GM21515 (cell line): ENCODE results near the gene HMGN3.
"Not testable (repeated sequence)": the region's sequence is repeated elsewhere in the genome, so short reads cannot be mapped to it uniquely, and the experiment has no call there.

Source experiments
- ATAC-seq: cut with Tn5 transposase; IDR thresholded peaks from one replicate; pipeline ENCODE4 v1.9.1; 2021; ENCODE audit not compliant: unreplicated experiment

HMGN3 gene

GRCh38 chr6:79234150-79235022, at the start of gene HMGN3:
Gene HMGN3, minus strand, starts transcription at chr6:79234682.
- peak; percentile 94 for ATAC-seq

GRCh38 chr6:79280756-79281155, 46.3 kb upstream of the HMGN3 start:
- ATAC-seq, result no peak

DNA sequence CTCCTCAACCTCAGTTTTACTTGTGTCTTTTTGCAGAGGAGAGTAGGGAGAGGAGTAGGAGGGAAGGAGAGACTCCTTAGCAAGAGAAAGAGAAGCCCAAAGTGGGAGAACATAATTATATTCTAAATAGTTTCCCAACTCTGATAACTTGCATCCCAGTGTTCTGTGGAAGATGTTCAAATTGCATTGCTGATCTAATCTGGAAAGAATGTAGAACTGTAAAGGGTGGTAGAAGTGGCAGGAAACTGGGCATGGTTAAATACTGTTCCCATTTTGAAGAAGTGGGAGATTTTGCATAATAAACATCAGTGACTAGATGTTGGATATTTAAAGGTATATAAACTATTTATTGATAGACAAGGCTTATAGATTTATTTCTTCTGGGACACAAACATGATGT, 42.6 kb upstream of the HMGN3 start:
- ATAC-seq, result no peak

DNA sequence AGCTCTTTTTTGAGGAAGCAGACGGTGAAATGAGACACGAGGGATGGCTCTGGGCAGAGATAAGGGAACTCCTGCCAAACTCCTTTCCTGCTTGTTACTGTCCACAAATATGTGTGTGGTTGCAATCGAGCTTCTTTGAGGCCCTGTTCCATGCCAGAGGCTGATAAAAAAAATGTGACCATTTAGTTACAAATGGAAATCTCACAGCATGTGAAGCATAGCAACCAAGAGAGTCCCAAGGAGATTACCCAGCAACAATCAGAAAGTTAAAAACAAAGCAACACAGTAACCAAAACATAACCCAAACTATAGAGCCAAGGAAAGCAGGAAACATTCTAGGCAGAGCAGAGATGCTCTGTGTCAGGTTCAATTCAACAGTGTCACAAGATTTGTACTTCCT, 35.4 kb upstream of the HMGN3 start:
- no peak for ATAC-seq

GRCh38 chr6:79267128-79267527, 32.6 kb upstream of the HMGN3 start:
- no peak for ATAC-seq

GRCh38 chr6:79266051-79266450, 31.6 kb upstream of the HMGN3 start:
- no peak for ATAC-seq

- no peak for ATAC-seq
These were observed 28.9 kb upstream of the HMGN3 start for GRCh38 chr6:79263359-79263758.

GRCh38 chr6:79261666-79262065, 27.2 kb upstream of the HMGN3 start:
- no peak for ATAC-seq

DNA sequence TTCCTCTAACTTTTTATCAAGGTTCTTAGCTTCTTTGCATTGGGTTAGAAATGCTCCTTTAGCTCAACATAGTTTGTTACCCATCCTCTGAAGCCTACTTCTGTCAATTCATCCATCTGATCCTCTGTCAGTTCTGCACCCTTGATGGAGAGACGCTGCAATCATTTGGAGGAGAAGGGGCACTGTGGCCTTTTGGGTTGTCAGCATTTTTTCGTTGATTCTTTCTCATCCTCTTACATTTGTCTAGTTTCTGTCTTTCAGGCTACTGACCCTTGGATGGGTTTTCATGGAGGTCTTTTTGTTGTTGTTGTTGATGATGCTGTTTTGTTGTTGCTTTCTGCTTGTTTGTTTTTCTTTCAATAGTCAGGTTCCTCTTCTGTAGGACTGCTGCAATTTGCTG, 26.3 kb upstream of the HMGN3 start:
- ATAC-seq, result no peak

GRCh38 chr6:79257381-79258205, 23.1 kb upstream of the HMGN3 start:
- no peak for ATAC-seq

DNA sequence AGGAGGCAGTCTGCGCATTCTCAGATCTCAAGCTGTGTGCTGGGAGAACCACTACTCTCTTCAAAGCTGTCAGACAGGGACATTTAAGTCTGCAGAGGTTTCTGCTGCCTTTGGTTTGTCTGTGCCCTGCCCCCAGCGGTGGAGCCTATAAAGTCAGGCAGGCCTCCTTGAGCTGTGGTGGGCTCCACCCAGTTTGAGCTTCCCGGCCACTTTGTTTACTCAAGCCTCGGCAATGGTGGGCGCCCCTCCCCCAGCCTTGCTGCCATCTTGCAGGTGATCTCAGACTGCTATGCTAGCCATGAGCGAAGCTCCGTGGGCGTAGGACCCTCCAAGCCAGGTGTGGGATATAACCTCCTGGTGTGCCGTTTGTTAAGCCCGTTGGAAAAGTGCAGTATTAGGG, 22.3 kb upstream of the HMGN3 start:
- ATAC-seq, result not testable (repeated sequence)

- ATAC-seq, result not testable (repeated sequence)
These were observed 20.6 kb upstream of the HMGN3 start for GRCh38 chr6:79255086-79255485.

GRCh38 chr6:79250559-79250958, 16.1 kb upstream of the HMGN3 start:
- ATAC-seq, result no peak

GRCh38 chr6:79250107-79250514, 15.6 kb upstream of the HMGN3 start:
- no peak for ATAC-seq

DNA sequence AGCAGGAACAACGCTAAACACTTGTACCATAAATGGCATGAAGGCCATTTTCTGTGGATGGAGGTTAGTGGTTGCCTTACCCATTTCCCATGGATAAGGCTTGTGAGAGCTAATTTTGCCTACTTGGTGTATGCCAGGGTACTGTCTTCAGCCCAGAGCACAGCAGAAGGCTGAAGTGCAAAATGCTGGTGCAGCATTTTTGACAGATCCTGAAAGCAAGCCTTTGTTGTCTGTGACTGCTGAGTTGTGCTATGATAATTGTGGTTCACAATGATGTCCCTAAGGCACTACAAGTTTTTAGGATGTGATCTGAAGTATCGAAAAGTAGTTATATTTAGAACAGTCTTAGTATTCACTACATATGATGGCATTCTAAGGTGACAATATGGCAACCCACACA, 14.7 kb upstream of the HMGN3 start:
- ATAC-seq, result no peak

- peak; percentile 85 for ATAC-seq
These were observed 12.4 kb upstream of the HMGN3 start for GRCh38 chr6:79246891-79247290.

GRCh38 chr6:79241228-79241627, 6.7 kb upstream of the HMGN3 start:
- ATAC-seq, result no peak

GRCh38 chr6:79240509-79240908, 6.0 kb upstream of the HMGN3 start:
- ATAC-seq, result no peak

GRCh38 chr6:79239536-79240168, 5.2 kb upstream of the HMGN3 start:
- ATAC-seq, result peak; percentile 58

GRCh38 chr6:79238919-79239318, 4.4 kb upstream of the HMGN3 start:
- no peak for ATAC-seq

DNA sequence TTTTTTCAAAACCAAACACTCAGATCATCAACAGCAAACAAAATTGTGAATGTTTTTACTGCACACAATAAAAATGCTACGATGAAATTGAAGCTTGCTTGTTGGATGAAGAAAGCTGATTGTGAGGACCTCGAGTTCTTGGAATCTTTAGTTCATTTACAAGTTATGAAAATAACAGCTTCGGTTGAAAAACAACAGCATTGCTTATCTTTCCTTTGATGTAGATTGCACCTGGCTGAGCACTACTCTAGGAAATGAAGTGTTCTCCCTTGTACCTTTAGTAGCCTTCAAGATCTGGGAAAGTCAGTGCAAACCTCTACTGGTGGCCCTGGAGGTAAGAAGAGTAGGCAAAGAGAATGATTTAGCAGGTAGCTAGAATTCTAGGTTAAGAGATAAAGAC, 2.2 kb upstream of the HMGN3 start:
- no peak for ATAC-seq
